Fibroblast of villous mesenchyme (primary cell): ENCODE data around the gene UBAC1. TPM values are rescaled to one million over a fixed set of nuclear protein-coding genes. Genes with fewer than 3 reads are reported as not detected.

Experiments used
- DNase-seq: peaks from one replicate; pipeline ENCODE4 v3.0.0-alpha.2; 2010; ENCODE audit warnings: low read depth
- H3K4me3 ChIP-seq: 2 replicates; pipeline ENCODE4 v1.5.1; 2011; ENCODE audit warnings: low read depth, mild to moderate bottlenecking, low read length
- total RNA-seq: library from RNA; depleted of rRNA; stranded (reverse); fragments of >200 nt; gene quantifications from 2 replicates; pipeline ENCODE4 v1.2.3, GENCODE V29; 2012
- TF ChIP-seq, protein P1 (sequence below): IDR thresholded peaks from 2 replicates; pipeline ENCODE4 v1.5.1; 2012; ENCODE audit warnings: low read depth, mild to moderate bottlenecking, low read length; ENCODE audit not compliant: insufficient read depth

The UBAC1 gene
- total RNA-seq, 1 donor, result 27.6 TPM

- DNase-seq, result no peak
- no peak overlapping the region for H3K4me3 ChIP-seq
- TF ChIP-seq, protein P1, sequence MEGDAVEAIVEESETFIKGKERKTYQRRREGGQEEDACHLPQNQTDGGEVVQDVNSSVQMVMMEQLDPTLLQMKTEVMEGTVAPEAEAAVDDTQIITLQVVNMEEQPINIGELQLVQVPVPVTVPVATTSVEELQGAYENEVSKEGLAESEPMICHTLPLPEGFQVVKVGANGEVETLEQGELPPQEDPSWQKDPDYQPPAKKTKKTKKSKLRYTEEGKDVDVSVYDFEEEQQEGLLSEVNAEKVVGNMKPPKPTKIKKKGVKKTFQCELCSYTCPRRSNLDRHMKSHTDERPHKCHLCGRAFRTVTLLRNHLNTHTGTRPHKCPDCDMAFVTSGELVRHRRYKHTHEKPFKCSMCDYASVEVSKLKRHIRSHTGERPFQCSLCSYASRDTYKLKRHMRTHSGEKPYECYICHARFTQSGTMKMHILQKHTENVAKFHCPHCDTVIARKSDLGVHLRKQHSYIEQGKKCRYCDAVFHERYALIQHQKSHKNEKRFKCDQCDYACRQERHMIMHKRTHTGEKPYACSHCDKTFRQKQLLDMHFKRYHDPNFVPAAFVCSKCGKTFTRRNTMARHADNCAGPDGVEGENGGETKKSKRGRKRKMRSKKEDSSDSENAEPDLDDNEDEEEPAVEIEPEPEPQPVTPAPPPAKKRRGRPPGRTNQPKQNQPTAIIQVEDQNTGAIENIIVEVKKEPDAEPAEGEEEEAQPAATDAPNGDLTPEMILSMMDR, result no peak
These were observed 24.2 kb upstream of the UBAC1 start for GRCh38 chr9:135985459-135985774.

GRCh38 chr9:135984072-135984710, 23.0 kb upstream of the UBAC1 start:
- TF ChIP-seq, protein P1, result no peak
- no peak for DNase-seq
- H3K4me3 ChIP-seq, result no peak overlapping the region

DNA sequence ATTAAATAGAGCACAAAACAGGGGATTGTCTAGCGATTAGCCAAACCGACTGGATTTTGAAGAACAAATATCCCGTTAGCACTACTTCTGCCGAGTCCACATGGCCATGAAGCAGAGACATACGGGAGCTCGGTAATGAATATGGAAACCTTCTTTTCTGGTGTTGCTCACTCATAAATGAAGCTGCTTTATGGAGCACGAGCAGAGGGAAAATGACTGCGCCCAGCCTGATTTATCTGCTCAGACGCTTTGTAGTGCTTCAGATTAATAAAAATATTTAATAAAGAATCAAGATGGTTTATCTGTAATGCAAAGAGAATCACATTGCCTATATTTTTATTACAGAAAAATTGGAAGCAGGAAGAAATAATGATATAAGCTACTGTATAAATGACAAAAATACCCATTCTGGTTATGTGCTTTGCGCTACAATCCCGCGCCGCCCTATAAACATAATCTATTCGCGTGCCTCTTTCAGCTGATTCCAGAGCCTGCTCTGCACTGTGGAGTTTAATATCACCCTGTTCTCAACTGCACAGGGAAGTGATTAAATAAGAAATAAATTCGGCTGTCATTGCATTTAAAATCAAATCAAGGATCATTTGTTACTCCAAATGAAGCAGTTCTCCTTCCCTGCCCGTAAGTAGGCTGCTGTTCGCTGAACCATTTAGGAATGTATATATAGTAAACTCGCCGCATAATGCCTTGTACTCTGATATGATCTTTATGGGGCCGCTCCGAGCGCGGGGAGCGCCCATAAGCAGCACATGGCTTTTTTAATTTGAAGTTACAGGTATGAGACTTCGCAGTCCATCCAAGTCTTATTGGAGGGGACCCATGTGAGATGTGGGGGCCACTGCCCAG, 22.3 kb upstream of the UBAC1 start:
- no peak overlapping the region for H3K4me3 ChIP-seq
- DNase-seq, result peak; percentile 72
- TF ChIP-seq, protein P1, result no peak

- H3K4me3 ChIP-seq, result no peak overlapping the region
- TF ChIP-seq, protein P1, result no peak
- no peak for DNase-seq
These were observed 21.5 kb upstream of the UBAC1 start for GRCh38 chr9:135982499-135983207.

GRCh38 chr9:135980926-135981630, 19.9 kb upstream of the UBAC1 start:
- no peak overlapping the region for H3K4me3 ChIP-seq
- no peak for DNase-seq
- TF ChIP-seq, protein P1, result no peak

DNA sequence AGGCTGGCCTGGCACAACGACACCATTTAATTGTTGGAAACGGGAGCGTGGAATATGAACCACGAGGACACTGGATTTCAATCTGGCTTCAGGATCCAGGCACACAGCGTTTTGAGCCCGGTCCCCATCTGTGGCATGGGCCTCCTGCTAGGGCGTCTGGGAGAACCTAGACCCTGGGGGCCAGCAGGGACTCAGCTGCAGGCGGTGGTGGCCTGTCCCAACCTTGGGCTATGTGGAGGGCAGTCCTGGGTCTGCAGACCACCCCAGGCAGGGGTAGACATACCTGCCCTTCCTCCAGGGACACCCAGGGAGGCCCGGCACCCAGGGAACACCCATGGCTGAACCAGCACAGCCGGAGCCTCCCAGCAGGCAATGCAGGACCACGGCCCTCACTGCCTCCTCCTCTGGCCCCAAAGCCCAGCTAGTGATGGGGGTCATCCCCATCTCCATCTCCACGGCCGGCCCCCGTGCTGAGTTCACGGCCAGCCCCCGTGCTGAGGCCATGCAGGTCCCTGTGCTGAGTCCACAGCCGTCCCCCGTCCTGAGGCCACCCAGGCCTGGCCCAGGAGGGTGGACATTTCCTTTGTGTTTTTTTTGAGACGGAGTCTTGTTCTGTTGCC, 18.5 kb upstream of the UBAC1 start:
- DNase-seq, result no peak
- H3K4me3 ChIP-seq, result no peak overlapping the region
- TF ChIP-seq, protein P1, result no peak
